Osteocyte (in vitro differentiated cells): ENCODE data around the gene TOM1L1. TPM values are rescaled to one million over a fixed set of nuclear protein-coding genes. Genes with fewer than 3 reads are reported as not detected.

Experiments
- DNase-seq: peaks from one replicate; pipeline ENCODE4 v3.0.0; 2021; ENCODE audit warnings: mixed read lengths; ENCODE audit not compliant: unreplicated experiment; ENCODE audit errors: extremely low spot score
- H3K27ac Mint-ChIP-seq: one replicate; pipeline ENCODE4 v1.8.0; 2021; ENCODE audit warnings: mild to moderate bottlenecking, mixed read lengths; ENCODE audit not compliant: unreplicated experiment
- H3K27me3 Mint-ChIP-seq: one replicate; pipeline ENCODE4 v1.8.0; 2021; ENCODE audit warnings: mixed read lengths; ENCODE audit not compliant: unreplicated experiment
- H3K36me3 Mint-ChIP-seq: one replicate; pipeline ENCODE4 v1.8.0; 2021; ENCODE audit warnings: mixed read lengths; ENCODE audit not compliant: unreplicated experiment
- H3K4me1 Mint-ChIP-seq: one replicate; pipeline ENCODE4 v1.8.0; 2021; ENCODE audit warnings: mixed read lengths; ENCODE audit not compliant: unreplicated experiment
- H3K4me3 Mint-ChIP-seq: one replicate; pipeline ENCODE4 v1.8.0; 2021; ENCODE audit warnings: mild to moderate bottlenecking, moderate library complexity, mixed read lengths; ENCODE audit not compliant: unreplicated experiment
- H3K9me3 Mint-ChIP-seq: one replicate; pipeline ENCODE4 v1.8.0; 2021; ENCODE audit warnings: mixed read lengths; ENCODE audit not compliant: unreplicated experiment
- CTCF ChIP-seq: fragments of 200-600 bp; sonication (generic); IDR thresholded peaks from 2 replicates; pipeline ENCODE4 v1.5.0; 2021; ENCODE audit warnings: antibody characterized with exemption, mild to moderate bottlenecking, moderate library complexity
- total RNA-seq: library from RNA; stranded (reverse); gene quantifications from 2 replicates; pipeline ENCODE4 v1.2.1, GENCODE V29; 2021

Gene TOM1L1
- total RNA-seq, 1 donor from 2014 or later = 33.9 TPM

- Mint-ChIP-seq H3K36me3 (no peaks in the 10 kb centered on the region), H3K27ac (no peak overlapping the region), H3K27me3 (no peaks in the 10 kb centered on the region), H3K4me3 (no peak overlapping the region), H3K9me3 (no peaks in the 10 kb centered on the region), H3K4me1 (no peaks in the 10 kb centered on the region)
- no peak for DNase-seq
- no peak for TF ChIP-seq CTCF
Measured at GRCh38 chr17:54876656-54877195, 23.9 kb upstream of the TOM1L1 start.

- Mint-ChIP-seq H3K9me3 (no peaks in the 10 kb centered on the region), H3K27me3 (peaks cover 2% of the 10 kb centered on the region), H3K36me3 (no peaks in the 10 kb centered on the region), H3K27ac (no peak overlapping the region), H3K4me1 (no peaks in the 10 kb centered on the region), H3K4me3 (no peak overlapping the region)
- no peak for TF ChIP-seq CTCF
- no peak for DNase-seq
Measured at GRCh38 chr17:54881255-54881972, 19.2 kb upstream of the TOM1L1 start.

GRCh38 chr17:54882371-54882770 lies 18.3 kb upstream of the TOM1L1 start:
- TF ChIP-seq CTCF = no peak
- H3K27ac Mint-ChIP-seq = no peak overlapping the region
- H3K4me1 Mint-ChIP-seq = no peaks in the 10 kb centered on the region
- no peak overlapping the region for H3K4me3 Mint-ChIP-seq
- H3K36me3 Mint-ChIP-seq = no peaks in the 10 kb centered on the region
- no peak for DNase-seq
- H3K9me3 Mint-ChIP-seq = no peaks in the 10 kb centered on the region
- peaks cover 2% of the 10 kb centered on the region for H3K27me3 Mint-ChIP-seq

- no peaks in the 10 kb centered on the region for H3K9me3 Mint-ChIP-seq
- H3K27me3 Mint-ChIP-seq = peaks cover 2% of the 10 kb centered on the region
- no peak overlapping the region for H3K4me3 Mint-ChIP-seq
- no peaks in the 10 kb centered on the region for H3K4me1 Mint-ChIP-seq
- H3K36me3 Mint-ChIP-seq = no peaks in the 10 kb centered on the region
- DNase-seq = no peak
- TF ChIP-seq CTCF = no peak
- H3K27ac Mint-ChIP-seq = no peak overlapping the region
Measured at GRCh38 chr17:54882950-54883349, 17.7 kb upstream of the TOM1L1 start.

- no peak for TF ChIP-seq CTCF
- H3K4me1 Mint-ChIP-seq = no peaks in the 10 kb centered on the region
- H3K4me3 Mint-ChIP-seq = no peak overlapping the region
- H3K27me3 Mint-ChIP-seq = peaks cover 5% of the 10 kb centered on the region
- no peak for DNase-seq
- H3K27ac Mint-ChIP-seq = no peak overlapping the region
- no peaks in the 10 kb centered on the region for H3K36me3 Mint-ChIP-seq
- H3K9me3 Mint-ChIP-seq = no peaks in the 10 kb centered on the region
Measured at GRCh38 chr17:54883939-54884338, 16.7 kb upstream of the TOM1L1 start.
